Activated T-helper 1 cell treated with anti-CD3 and anti-CD28 coated beads, Interleukin-2, amount 50 U/mL, for 16 hours (primary cell): ENCODE data around the gene LSM3.

ENCODE experiments used
- DNase-seq, 2 donors: peaks; one replicate each; pipeline ENCODE4 v3.0.0-alpha.2; 2020; ENCODE audit warnings: low read depth in 1 of 2, low spot score in 1 of 2

The LSM3 gene

DNA sequence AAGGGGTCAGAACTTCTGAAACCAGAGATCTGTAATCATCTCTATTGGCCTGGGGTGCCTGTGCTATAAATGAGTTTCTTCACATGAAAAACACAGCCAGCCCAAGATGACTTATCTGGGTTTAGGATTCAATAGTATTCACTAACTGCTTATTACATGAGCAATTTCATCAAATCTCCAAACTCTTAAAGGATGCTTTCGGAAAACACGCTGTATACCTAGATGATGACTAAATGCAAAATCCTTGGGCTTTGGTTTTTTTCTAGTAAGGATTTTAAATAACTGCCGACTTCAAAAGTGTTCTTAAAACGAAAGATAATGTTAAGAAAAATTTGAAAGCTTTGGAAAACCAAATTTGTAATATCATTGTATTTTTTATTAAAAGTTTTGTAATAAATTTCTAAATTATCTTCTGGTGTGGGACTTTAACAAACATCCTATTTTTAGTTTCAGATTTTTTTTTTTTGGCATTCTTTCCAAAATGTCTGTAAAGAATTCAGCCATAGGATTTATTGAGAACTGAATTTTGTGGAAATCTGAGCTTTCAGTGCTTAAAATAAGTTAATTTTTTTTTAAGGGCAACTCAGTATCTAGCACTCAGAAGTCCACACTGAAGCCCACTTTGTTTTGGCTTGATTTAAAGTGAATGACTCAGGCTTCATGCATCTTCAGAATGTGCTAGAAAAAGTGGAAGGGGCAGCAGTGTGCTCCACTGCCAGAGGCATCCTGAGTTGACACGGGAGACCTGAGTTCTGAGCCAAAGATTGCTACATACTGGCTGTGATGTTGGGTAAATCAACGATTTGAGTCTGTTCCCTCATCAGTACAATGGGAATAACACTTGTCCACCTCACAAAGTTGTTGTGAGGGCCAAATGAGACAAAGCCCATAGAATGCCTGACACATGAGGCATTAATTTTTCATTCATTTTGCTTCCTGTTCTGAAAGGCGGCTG, 35.1 kb upstream of the LSM3 start:
- DNase-seq: no peak

DNA sequence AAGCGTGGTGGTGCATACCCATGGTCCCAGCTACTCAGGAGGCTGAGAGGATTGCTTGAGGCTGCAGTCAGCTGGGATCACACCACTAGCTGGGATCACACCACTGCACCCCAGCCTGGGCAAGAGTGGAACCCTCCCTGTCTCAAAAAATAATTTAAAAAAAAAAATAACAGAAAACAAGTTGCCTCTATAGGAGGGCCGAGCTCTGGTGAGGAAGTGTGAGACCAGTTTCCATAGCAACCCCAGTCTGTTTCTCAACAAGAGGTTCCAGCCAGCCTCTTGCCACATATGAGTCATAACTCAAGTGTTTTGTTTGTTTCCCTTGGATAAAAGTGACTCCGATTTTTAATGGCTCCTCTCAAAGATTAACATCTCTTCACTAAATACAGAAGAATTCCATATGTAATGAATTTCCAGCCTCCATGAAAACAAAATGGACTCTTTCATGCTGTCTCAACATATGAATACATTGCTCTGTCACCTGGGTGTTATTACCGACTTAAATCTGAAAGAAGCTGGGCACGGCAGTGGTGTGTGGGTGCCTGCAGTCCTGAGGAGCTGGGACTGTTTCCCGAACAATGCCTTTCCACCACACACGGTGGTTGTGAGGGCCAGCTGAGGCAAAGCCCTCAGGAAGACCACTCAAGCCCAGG, 34.1 kb upstream of the LSM3 start:
- DNase-seq: peak in 1 of 2 donors; percentile 45

DNA sequence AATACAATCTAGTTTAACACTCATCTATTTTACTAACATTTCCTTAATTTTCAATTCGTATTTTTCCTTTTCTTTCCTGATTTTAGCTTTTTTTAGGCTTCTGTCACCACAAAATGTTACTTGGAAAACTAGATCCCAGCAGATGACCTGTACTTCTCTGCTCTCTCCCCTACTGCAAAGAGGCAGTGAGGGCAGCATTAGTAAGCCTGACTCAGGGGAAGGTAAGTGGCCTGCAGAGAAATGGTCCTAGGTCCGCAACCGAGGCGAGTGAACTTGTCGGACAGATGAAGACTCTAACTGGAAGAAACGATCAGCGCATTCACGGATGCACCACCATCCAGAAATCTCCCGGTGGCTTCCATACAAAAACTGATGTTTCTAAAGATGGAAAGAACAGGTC, 33.4 kb upstream of the LSM3 start:
- no peak for DNase-seq

DNA sequence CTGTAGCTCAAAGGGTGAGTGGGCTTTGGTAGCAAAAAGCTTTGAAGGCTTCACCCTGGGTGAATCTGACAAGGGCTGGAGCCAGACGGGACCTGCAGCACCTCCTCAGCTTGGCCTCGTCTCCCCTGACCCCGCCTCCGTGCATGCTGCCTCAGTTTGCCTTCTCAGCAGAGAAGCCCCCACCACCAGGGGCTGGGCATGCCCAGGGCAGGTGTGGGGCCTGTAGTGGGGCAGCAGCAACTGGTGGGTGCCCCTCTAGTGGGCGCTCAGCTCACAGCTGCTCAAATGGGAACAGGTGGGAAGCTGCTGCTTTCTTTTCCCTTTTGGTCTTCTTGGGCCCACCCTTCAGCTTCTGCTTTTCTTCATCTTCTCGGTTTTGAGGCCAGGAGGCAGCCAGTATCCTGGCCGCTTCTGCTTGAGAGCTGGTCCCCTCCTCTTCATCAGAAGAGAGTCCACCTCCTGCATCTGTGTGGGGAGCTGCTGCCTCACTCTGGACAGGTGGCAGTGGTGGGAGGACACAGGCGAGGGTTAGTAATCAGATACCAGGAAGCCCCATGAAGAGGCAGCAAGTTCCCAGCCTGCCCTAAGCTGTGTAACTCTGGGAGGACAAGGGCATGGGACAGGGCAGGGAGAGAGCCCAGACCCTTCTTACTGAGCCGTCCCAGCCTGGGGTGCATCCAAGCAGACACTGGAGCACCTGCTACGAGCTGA, 32.8 kb upstream of the LSM3 start:
- DNase-seq: no peak

DNA sequence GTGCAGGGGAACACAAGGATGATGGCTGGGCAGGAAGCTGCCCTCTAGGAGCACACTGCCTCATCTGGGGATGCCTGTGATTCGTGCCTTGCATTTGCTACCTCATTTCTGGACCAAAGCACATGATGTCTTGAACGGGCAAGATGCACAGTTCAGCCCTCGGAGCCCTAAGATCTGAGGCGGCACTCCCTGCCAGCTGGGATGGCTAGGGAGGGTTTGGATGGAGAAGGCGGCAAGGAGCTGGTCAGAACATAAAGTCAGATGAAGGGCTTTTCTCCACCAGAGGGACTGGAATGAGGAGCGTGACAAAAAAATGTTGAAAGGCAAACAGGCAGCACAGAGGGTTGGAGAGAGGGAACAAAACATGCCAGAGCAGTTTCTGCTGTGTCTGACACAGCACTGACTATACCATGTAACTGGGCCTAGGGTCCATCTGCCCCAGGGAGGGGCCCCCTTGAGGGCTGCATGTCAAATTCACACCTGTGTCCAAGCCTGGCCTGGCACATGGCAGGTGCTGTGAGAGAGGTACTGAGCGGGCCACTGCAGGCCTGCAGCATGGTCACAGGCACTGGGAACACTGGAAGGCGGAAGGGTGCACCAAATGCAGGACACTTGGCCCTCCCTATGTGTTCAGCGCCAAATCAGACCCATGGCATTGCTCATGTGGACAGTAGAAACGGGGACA, 32.1 kb upstream of the LSM3 start:
- no peak for DNase-seq

DNA sequence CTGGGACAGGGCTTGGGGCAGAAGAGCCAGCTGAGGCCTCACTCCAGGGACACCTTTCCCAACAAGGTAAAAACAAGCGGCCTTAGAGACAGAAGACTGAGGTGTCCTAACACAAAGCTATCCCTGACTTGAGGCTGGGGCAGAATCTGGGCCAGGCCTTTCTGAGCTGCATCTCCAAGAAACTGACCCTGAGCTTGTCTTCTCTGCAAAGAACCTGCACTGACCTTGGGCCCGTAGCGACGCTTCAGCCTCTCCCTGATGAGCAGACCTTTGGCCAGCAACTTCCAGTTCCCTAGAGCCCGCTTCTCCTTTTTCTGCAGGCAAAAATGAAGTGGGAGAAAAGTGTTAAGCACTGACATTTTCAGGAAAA, 31.6 kb upstream of the LSM3 start:
- DNase-seq: no peak

DNA sequence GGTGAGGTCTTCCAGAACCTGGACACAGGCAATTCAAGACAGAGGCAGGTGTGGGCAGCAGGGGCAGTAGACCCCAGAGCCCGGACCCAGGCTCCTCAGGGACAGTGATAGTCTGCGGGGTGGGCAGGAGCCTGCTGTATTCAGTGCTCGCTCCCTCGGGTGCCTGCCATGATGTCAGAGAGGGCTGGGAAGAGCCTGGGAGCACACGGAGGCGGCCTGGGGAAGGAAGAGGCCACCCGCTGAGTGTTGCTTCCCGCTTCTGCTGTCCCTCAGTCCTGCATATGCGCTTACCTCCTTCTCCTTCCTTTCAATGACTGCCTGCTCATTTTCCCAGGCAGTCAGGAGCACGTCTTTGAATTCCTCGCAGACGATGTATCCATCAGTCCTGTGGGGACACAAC, 31.0 kb upstream of the LSM3 start:
- DNase-seq: no peak

DNA sequence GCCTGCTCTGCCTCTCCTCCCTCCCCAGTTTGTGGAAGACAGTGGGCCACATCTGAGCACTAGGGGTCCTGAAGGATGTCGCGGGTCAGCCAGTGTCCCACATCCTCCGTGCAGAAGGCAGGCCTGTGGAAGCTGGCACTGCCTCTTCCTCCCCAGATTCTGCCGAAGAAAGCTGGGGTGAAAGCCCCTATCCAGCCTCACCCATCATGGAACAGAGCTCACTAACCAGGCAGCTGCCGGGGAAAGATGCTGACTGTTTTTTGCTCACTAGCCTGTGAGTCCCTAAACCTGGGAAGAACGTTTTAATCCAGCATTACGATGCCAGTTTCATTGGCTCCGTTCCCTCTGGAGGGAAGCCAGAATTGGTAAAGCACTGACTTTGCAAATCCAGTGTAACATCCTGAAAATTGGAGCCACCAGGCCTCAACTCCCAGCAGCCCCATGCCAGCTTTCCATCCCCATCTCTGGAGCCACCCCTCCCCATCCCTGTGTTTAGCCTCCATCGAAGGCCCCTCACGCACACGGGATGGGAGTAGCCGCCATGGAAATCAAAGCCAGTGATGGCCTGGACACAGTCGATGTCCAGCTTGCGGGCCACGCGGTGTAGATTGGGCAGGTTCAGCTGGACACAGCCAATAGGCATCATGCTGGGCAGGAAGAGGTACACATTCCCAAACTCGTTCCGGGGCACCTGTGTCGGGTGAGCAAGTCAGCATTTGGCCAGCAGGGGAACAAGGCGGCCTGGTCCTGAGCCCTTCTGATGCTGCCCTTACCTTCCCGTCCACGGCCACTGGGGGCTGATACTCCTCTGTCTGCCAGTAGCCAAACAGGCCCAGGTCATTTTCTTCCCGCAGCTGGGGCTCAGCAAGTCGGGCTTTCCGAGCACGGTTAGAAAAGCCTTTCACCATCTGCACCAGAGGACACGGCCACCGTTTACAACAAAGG, 30.3 kb upstream of the LSM3 start:
- DNase-seq: no peak

DNA sequence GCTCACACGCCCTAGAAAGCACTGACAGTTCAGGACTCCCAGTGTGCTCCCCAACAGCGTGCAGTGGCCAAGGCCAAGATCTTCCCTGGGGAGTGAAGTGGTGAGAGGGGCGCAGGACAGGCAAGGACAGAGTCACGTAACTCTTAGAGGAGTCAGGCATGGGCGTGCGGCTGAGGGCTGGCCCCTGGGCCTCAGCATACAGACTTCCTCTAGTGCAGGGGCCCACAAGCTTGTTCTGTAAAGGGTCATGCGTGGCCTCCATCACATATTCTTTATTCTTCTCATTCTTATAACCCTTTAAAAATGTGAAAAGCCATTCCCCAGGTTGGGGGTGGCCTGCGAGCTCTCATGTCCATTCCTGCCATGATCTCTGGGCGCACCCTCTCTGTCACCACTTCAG, 28.5 kb upstream of the LSM3 start:
- no peak for DNase-seq

DNA sequence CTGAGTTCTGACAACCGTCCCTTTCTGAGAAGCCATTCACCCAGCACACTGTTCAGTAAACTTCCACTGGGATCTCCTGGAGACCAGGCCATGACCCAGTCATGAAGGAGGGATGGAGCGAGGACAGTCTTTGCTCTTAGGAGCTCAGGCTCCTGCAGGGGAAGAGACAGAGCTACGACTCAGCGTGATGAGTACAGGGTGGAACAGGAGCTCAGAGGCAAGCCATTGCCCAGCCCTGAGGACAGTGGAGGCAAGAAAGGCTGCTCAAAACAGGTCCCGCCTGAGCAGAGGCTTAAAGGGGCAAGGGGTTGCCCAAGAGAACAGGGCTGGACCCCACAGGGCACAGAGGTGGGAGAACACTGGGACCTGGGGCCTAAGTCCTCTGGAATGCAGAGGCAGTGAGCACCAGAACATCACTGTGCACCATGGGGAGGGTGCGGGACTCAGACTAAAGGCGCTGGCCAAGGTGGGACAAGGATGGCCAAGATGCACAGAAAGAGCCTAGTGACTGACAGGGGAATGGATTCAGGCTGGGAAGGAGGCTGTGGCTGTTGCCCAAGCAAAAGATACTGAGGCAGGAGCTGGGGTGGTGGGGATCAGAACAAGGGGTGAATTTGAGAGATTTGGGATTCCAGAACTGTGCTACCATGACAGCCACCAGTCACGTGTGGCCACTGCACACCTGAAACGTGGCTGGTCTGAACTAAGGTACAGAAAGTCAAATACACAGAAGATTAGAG, 28.0 kb upstream of the LSM3 start:
- DNase-seq: no peak

DNA sequence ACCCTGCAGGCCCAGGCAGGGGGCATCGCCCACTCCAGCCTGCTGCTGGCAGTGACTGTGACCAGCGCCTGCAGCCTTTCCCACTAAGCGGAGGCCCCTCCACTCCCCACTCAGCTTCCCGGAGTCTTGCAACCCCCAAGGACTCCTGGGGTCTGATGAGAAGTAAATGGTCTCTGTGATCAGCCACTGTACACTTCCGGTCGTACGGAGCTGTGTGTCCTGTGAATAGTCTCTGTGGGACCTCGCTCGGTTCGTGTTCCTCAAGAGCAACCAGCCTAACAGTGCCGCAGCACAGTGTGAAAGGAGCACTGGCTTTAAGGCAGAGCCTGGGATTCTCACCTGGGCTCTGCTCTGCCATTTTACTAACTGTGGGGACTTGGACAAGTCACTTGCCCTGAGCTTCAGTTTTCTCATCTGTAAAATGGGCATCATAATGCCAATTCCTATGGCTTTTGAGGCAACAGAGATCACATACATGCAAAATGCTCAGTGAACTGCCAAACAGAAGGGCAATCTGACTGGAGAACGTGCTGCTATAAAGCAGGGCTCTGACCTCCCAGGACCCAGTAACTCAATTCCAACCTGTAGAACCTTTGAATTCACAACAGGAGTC, 27.0 kb upstream of the LSM3 start:
- DNase-seq: no peak

DNA sequence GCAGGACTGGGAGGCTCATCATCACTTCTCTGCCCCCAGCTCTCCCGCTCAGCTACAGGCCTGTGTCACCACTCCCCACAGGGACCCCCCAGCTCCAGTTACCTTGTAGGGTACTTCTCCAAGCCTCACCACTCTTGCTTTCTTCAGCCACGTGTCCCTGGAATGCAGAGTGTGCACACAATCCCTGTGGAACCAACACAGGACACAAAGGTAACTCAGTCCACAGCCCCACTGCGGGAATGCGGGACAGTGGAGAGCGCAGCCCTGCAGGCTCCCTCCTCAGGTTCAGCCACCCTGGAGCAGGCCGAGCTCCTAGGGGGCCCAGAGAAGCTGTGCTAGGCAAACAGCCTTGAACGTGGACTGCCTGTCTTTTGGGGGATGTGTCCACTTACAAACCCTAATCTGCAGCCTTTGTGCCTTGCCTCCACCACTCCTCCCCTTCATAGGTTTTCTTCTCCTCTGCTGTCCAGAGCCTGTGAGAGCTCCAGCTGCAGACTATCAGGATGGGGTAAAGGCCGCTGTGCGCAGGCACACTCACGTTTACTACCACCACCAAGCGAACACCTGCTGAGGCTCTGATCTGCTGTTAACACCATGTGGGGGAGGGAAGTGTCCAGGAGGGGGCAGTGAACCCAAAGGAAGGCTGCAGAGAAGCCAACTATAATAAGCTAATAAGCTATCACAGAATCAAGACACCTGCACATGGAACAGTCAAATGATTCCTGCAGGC, 26.2 kb upstream of the LSM3 start:
- DNase-seq: no peak

DNA sequence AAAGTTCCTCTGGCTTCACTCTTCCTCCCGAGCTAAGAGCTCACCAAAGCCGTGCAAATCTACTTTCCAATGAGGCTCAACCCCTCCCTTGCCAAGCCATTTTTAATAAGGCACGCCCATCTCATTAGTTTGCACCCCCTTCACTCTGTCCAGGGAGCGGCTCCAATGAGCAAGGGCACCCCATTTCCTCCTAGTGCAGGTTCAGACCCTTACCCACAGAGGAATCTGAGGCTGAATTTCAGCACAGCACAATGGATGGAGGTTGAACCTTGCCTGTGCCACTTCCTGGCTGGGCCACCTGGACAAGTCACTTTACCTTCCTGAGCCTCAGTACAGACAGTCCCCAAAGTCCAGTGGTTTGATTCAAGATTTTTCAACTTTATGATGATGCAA, 25.7 kb upstream of the LSM3 start:
- no peak for DNase-seq

DNA sequence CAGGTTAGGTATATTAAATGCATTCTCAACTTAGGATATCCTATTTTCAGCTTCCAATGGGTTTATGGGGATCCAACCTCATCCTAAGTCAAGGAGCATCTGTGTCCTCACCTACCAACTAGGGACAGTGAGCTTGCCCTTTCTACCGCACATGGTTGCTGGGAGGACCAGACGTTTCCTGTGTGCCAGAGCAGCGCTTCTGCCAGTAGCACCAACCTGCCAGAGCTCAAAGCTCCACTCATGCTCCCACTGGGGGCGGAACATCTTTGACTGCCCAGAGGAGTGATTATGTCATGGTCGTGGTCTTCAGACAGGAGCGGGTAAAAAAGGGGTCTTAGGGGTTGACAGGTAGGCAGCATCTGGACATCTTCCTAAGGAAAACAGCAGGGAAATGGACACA, 25.0 kb upstream of the LSM3 start:
- DNase-seq: no peak

DNA sequence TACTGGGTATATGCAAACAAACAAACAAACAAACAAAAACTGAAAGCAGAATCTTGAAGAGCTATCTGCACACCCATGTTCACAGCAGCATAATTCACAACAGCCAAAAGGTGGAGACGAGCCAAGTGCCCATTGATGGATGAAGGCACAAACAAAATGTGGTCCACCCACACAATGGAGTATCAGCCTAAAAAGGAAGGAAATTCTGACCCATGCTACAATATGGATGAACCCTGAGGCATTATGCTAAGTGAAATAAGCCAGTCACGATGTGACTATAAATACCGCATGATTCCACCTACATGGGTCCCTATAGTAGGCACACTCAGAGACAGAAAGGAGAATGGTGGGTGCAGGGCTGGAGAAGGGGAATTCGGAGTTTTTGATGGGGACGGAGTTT, 24.3 kb upstream of the LSM3 start:
- DNase-seq: no peak

DNA sequence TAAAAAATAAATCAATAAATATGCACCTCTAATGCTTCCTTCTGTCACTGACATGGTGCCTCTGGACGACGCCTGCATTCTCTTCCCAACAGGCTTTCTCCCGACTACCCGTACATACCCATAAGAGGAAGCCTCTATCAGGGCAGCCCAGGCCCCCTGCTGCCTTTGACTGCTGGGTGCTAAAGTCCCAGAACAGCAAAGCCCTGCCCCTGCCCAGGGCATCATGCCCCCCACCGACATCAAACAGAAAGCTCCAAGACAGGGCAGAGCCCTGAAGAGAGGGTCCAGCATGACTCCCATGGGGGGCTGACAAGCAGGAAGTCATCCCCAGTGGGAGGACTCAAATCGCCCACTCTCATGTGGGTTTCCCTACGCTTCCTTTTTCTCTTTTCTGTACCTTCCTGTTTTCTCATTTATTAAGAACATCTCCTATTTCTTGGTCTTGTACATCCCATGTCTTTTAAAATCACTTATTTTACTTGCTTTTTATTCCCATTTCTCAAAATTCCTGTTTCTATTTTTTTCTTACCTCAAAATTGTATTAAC, 23.6 kb upstream of the LSM3 start:
- no peak for DNase-seq

DNA sequence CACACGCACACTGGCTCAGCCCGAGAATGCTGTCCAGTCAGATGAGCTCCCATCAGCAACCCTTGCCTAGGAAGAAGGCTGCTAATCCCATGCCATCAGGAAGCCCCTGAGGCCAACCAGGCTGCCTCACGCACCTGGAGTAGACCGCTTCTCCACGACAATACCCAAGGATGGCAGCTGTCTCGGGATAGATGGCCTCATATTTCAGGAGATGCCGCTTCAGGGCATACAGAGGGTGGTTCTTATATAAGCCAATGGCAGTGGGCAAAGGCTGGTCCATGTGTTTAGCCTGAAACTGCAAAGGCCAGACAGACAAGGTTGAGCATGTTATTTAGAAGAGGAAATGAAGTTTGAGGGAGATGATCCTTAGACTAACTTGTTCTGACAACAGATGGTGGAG, 22.4 kb upstream of the LSM3 start:
- DNase-seq: no peak

DNA sequence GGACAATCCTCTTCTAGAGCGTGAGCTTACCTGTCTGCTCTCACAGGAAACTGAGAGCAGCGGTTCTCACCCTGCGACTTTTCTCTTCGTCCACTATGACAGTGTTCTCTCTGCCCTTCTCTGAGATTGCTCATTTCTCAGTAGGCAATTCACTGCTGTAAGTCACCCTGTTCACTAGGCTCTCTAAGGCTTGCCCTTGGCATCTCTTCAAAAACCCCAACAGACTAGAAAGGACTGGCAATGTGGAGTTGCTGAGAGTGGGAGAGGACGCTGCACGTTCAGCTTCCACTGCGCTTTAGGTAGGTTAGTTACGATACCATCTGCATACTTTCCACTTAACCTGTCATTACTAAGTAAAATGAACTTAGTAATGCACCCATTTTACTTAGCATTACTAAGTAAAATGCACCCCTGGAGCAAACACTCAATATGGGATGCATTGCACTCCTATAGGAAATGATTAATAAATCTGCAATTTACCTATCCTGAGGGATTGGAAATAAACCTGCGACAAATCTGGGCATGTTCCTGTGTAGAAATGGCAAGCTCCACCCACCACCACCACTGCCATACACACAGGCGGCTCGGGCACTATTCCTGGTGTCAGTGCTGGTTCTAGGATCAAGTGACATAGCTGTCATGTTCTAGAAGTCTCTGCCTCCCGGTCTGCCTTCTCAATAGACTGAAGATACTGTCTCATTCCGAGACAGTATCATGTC, 21.6 kb upstream of the LSM3 start:
- no peak for DNase-seq
